Naive thymus-derived CD4-positive, alpha-beta T cell (primary cell): Measurements from ENCODE around the gene ANKS6. TPM values are rescaled to one million over a fixed set of nuclear protein-coding genes. Genes with fewer than 3 reads are reported as not detected.
A peak's percentile ranks its signal among the peaks of the same experiment; 100 is the strongest.

ENCODE experiments used
- ATAC-seq: fragments of 150-1000 bp; cut with Tn5 transposase; 2 replicates; pipeline ENCODE4 v1.10.0; 2021; ENCODE audit warnings: mild to moderate bottlenecking, moderate library complexity
- CTCF ChIA-PET: fragments of 350-600 bp; sonication (Branson Sonifier 250); formaldehyde crosslinking; loops from one replicate; lab custom pipeline; 2021; ENCODE audit warnings: antibody characterized with exemption; lab: Charles Lee
- POLR2A ChIA-PET: fragments of 350-600 bp; sonication (Branson Sonifier 250); formaldehyde crosslinking; loops from one replicate; lab custom pipeline; 2021; ENCODE audit warnings: antibody characterized with exemption, inconsistent platforms; lab: Charles Lee
- DNase-seq, 9 donors: peaks; one replicate each; pipeline versions ENCODE4 v3.0.0 to v3.0.0-alpha.2; 2020 to 2022; ENCODE audit warnings: mixed read lengths in 1 of 9
- H3K27ac ChIP-seq: one replicate; pipeline ENCODE4 v1.7.0; 2013; ENCODE audit warnings: mild to moderate bottlenecking, low read depth, low read length, moderate library complexity
- H3K27me3 ChIP-seq, 2 donors: one replicate each; pipeline ENCODE4 v1.7.0; 2013; ENCODE audit warnings: low read length in 2 of 2, mild to moderate bottlenecking in 2 of 2, moderate library complexity in 2 of 2; ENCODE audit not compliant: control insufficient read depth in 2 of 2, insufficient read depth in 2 of 2
- H3K36me3 ChIP-seq, 3 experiments: 1 replicate in 2 of 3; 2 replicates in 1 of 3; pipeline ENCODE4 v1.7.0; 2013; ENCODE audit warnings: low read length in 3 of 3, mild to moderate bottlenecking in 3 of 3, moderate library complexity in 1 of 3; ENCODE audit not compliant: insufficient read depth in 3 of 3, control insufficient read depth in 2 of 3
- H3K4me1 ChIP-seq, 2 donors: one replicate each; pipeline ENCODE4 v1.7.0; 2013; ENCODE audit warnings: low read length in 2 of 2, mild to moderate bottlenecking in 2 of 2, moderate library complexity in 1 of 2; ENCODE audit not compliant: control insufficient read depth in 2 of 2, insufficient read depth in 2 of 2
- H3K4me3 ChIP-seq: 2 replicates; pipeline ENCODE4 v1.7.0; 2013; ENCODE audit warnings: mild to moderate bottlenecking, low read length
- H3K9me3 ChIP-seq, 3 experiments: 1 replicate in 2 of 3; 2 replicates in 1 of 3; pipeline ENCODE4 v1.7.0; 2013; ENCODE audit warnings: low read length in 3 of 3; ENCODE audit not compliant: control insufficient read depth in 2 of 3
- H3K27ac Mint-ChIP-seq, 9 donors: one replicate each; pipeline ENCODE4 v1.8.0; 2020 to 2022; ENCODE audit warnings: mixed read lengths in 9 of 9, mild to moderate bottlenecking in 8 of 9, moderate library complexity in 5 of 9, inconsistent platforms in 2 of 9
- H3K27me3 Mint-ChIP-seq, 5 donors: one replicate each; pipeline ENCODE4 v1.8.0; 2021 to 2022; ENCODE audit warnings: mixed read lengths in 5 of 5, mild to moderate bottlenecking in 1 of 5
- H3K36me3 Mint-ChIP-seq, 5 donors: one replicate each; pipeline ENCODE4 v1.8.0; 2020 to 2022; ENCODE audit warnings: mixed read lengths in 5 of 5, mild to moderate bottlenecking in 3 of 5, inconsistent platforms in 1 of 5
- H3K4me1 Mint-ChIP-seq, 7 donors: one replicate each; pipeline ENCODE4 v1.8.0; 2020 to 2022; ENCODE audit warnings: mixed read lengths in 7 of 7, mild to moderate bottlenecking in 3 of 7, inconsistent platforms in 1 of 7
- H3K4me3 Mint-ChIP-seq, 10 donors: one replicate each; pipeline ENCODE4 v1.8.0; 2020 to 2022; ENCODE audit warnings: mild to moderate bottlenecking in 10 of 10, mixed read lengths in 10 of 10, moderate library complexity in 6 of 10, inconsistent platforms in 2 of 10
- H3K9me3 Mint-ChIP-seq, 11 donors: one replicate each; pipeline ENCODE4 v1.8.0; 2020 to 2022; ENCODE audit warnings: mixed read lengths in 11 of 11, mild to moderate bottlenecking in 4 of 11, inconsistent platforms in 1 of 11, moderate library complexity in 1 of 11
- intact Hi-C, 2 donors: fragments of 100-400 bp; cut with micrococcal nuclease; formaldehyde crosslinking; loops; one replicate each; pipeline ENCODE4 v1.15.1; 2023
- polyA plus RNA-seq, 2 donors: library from polyadenylated mRNA; unstranded; fragments of 300-500 nt; fragmentation: Illumina TruSeq; gene quantifications; one replicate each; pipeline ENCODE4 v1.2.3, GENCODE V29; 2021
- total RNA-seq, 6 experiments: library from RNA in 5 of 6; stranded (reverse) in 5 of 6; gene quantifications; 1 replicate in 5 of 6; 2 replicates in 1 of 6; pipeline ENCODE4 v1.2.3 and lab custom pipeline; 2021 to 2026

Gene ANKS6
- total and polyA plus RNA-seq, 7 experiments from 2014 or later: 5.0 to 18.4 (median 12.2) TPM

DNA sequence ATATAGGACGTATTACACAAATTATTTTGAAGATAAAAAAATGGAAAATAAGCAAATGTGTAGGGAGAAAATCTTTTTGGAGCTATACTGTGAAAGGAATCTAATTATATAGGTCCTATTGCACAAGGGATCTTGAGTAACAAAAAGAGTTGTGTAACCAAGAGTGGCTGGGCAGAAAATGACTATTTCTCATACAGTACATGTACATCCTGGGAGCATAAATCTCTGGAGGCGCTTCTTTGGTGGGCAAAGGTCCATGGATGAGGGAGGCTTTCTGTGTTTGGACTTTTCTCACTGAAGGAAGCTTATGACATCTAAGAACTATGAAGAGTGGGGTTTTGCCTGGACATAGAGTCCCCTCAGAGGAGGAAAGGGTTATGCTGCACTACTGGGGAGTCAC is 29.8 kb downstream of the ANKS6 start:
- no peaks in the 10 kb centered on the region for H3K4me1 Mint-ChIP-seq
- Histone ChIP-seq H3K27ac (no peak overlapping the region), H3K27me3 (no peaks in the 10 kb centered on the region), H3K9me3 (no peaks in the 10 kb centered on the region), H3K4me3 (no peak overlapping the region), H3K4me1 (no peaks in the 10 kb centered on the region), H3K36me3 (peaks cover 0 to 44% (median 0%) of the 10 kb centered on the region in 3 experiments)
- no peaks in the 10 kb centered on the region for H3K27me3 Mint-ChIP-seq
- H3K27ac Mint-ChIP-seq: no peak overlapping the region
- CTCF ChIA-PET: interaction anchor here (1.4 kb wide), 1 partner anchor 9 kb away, joined by 7 read pairs; no protein-coding TSS in a partner anchor
- intact Hi-C loops: no loop called here
- H3K9me3 Mint-ChIP-seq: peaks cover 0 to 19% (median 4%) of the 10 kb centered on the region in 11 donors
- no peak overlapping the region for H3K4me3 Mint-ChIP-seq
- H3K36me3 Mint-ChIP-seq: peaks cover 3 to 87% (median 75%) of the 10 kb centered on the region in 5 donors
- POLR2A ChIA-PET: no interaction called here
- DNase-seq: peak in 1 of 9 donors; percentile 2
- peak; percentile 26 for ATAC-seq

DNA sequence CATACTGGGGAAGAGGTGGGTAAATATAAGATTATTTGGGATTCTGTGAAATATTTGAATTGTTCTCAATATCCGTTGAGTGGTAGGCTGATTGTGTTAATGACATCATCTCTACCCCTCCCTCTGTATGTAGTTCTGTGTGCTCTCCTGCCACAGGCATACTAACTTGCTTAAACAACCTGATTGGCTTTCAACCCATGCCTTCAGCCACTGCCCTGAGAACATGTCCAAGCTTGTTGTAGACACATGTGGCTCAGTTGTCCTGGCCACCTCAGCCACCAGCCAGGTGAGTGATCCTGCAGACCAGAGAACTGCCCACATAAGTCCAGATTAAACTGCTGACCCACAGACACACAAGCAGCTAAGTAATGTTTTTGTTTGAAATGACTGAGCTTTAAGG is 31.1 kb downstream of the ANKS6 start:
- H3K27me3 ChIP-seq: no peaks in the 10 kb centered on the region
- ATAC-seq: no peak
- intact Hi-C loops: no loop called here
- POLR2A ChIA-PET: no interaction called here
- DNase-seq: peak in 1 of 9 donors; percentile 1
- Mint-ChIP-seq H3K27ac (no peak overlapping the region), H3K27me3 (no peaks in the 10 kb centered on the region), H3K9me3 (peaks cover 0 to 19% (median 4%) of the 10 kb centered on the region in 11 donors), H3K4me1 (no peaks in the 10 kb centered on the region), H3K36me3 (peaks cover 3 to 81% (median 74%) of the 10 kb centered on the region in 5 donors), H3K4me3 (no peak overlapping the region)
- no peaks in the 10 kb centered on the region for H3K9me3 ChIP-seq
- peaks cover 0 to 31% (median 0%) of the 10 kb centered on the region in 3 experiments for H3K36me3 ChIP-seq
- H3K4me1 ChIP-seq: no peaks in the 10 kb centered on the region
- no peak overlapping the region for H3K27ac ChIP-seq
- no peak overlapping the region for H3K4me3 ChIP-seq
- CTCF ChIA-PET: no interaction called here

DNA sequence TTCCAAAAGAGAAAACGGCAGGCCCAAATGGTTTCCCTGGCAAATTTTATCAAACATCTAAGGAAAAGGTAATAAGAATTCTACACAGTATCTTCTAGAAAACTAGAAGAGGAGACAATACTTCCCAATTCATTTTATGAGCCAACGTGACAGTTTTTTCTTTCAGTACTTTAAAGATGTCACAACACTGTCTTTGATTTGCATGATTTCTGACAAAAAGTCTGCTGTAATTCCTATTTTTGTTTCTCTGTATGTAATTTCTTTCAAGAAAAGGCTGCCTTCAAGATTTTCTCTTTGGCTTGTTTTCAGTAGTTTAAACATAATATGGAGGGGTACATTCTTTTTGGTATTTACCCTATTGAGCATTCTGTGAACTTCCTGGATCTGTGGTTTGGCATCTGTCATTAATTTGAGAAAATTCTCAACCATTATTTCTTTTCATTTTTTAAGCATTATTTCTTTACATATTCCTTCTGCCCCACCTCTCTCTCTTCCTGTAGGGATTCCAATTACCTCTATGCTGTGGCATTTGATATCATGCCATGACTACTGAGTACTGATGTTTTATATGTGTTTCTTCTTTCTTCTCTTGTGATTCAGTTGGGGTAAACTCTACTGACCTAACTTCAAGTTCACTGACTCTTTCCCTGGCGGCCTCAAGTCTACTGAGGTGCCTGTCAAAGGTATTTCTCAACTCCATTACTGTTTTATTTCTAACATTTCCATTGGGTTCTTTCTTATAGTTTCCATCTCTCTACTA is 32.2 kb downstream of the ANKS6 start:
- peaks cover 0 to 34% (median 0%) of the 10 kb centered on the region in 3 experiments for H3K36me3 ChIP-seq
- H3K9me3 Mint-ChIP-seq: peaks cover 0 to 23% (median 4%) of the 10 kb centered on the region in 11 donors
- no peak overlapping the region for H3K27ac ChIP-seq
- H3K36me3 Mint-ChIP-seq: peaks cover 7 to 79% (median 71%) of the 10 kb centered on the region in 5 donors
- H3K27me3 ChIP-seq: no peaks in the 10 kb centered on the region
- no peaks in the 10 kb centered on the region for H3K4me1 Mint-ChIP-seq
- H3K27ac Mint-ChIP-seq: no peak overlapping the region
- no peak overlapping the region for H3K4me3 Mint-ChIP-seq
- ChIA-PET POLR2A (no interaction called here), CTCF (no interaction called here)
- no peak for ATAC-seq
- no peaks in the 10 kb centered on the region for H3K9me3 ChIP-seq
- no peaks in the 10 kb centered on the region for H3K4me1 ChIP-seq
- no peak for DNase-seq
- H3K4me3 ChIP-seq: no peak overlapping the region
- H3K27me3 Mint-ChIP-seq: no peaks in the 10 kb centered on the region
- intact Hi-C loops: no loop called here

DNA sequence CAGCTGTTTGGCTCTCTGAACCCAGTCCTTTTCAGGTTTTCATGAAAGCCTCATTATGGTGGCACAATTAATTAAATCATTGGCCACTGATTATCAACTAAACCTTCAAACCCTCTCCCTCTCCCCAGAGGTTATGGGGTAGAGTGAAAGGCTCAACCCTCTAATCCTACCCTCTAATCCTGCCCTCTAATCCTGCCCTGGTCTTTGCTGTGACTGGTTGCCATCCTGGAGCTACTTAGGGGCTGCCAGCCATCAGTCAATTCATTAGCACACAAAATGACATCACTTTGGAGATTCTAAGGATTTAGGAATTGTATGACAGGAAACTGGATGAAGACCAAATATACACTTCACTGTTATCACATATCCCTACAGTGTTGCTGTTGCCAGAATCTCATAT is 36.1 kb downstream of the ANKS6 start:
- Mint-ChIP-seq H3K4me3 (no peak overlapping the region), H3K36me3 (peaks cover 10 to 82% (median 71%) of the 10 kb centered on the region in 5 donors), H3K27me3 (no peaks in the 10 kb centered on the region), H3K27ac (no peak overlapping the region), H3K9me3 (peaks cover 0 to 27% (median 5%) of the 10 kb centered on the region in 11 donors), H3K4me1 (no peaks in the 10 kb centered on the region)
- DNase-seq (no peak), ATAC-seq (no peak)
- Histone ChIP-seq H3K27me3 (no peaks in the 10 kb centered on the region), H3K4me3 (no peak overlapping the region), H3K27ac (no peak overlapping the region), H3K36me3 (peaks cover 0 to 22% (median 0%) of the 10 kb centered on the region in 3 experiments), H3K9me3 (no peaks in the 10 kb centered on the region), H3K4me1 (no peaks in the 10 kb centered on the region)
- CTCF ChIA-PET: no interaction called here
- POLR2A ChIA-PET: no interaction called here
- intact Hi-C loops: no loop called here

DNA sequence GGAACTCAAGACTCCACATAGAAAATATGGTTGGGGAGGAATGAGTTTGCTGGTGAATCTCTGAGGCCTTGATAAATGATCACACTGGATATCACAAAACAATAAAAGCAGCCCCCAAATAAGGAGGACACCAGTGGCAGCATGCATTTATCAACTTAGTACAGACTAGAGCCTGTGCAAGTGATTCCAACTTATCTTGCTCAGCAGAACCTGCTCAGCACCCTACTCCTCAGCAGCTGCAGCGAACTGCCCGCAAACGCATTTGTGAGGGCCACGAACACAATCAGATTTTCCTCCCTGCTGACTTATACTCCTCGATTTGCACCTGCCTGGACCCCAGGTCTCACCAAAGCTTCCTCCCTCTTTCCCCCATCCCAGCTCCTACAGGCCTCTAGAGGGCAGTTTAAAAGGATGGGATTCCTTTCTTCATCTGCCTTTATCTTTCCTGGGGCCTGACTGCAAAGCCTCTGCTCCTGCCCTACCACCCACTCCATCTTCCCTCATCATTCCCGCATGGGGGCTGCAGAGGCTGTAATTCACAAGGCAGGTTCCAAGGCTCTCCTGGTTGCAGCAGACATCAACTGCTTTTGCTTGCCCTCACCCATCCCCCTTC is 41.2 kb downstream of the ANKS6 start:
- no peak overlapping the region for H3K27ac ChIP-seq
- peaks cover 0 to 63% (median 0%) of the 10 kb centered on the region in 3 experiments for H3K36me3 ChIP-seq
- no peak overlapping the region for H3K4me3 ChIP-seq
- no peaks in the 10 kb centered on the region for H3K4me1 Mint-ChIP-seq
- H3K27me3 Mint-ChIP-seq: no peaks in the 10 kb centered on the region
- ChIA-PET CTCF (no interaction called here), POLR2A (no interaction called here)
- no peak overlapping the region for H3K4me3 Mint-ChIP-seq
- intact Hi-C loops: no loop called here
- peaks cover 0 to 13% (median 3%) of the 10 kb centered on the region in 11 donors for H3K9me3 Mint-ChIP-seq
- DNase-seq (no peak), ATAC-seq (no peak)
- no peaks in the 10 kb centered on the region for H3K9me3 ChIP-seq
- no peaks in the 10 kb centered on the region for H3K4me1 ChIP-seq
- H3K27me3 ChIP-seq: no peaks in the 10 kb centered on the region
- peaks cover 7 to 85% (median 66%) of the 10 kb centered on the region in 5 donors for H3K36me3 Mint-ChIP-seq
- no peak overlapping the region for H3K27ac Mint-ChIP-seq

DNA sequence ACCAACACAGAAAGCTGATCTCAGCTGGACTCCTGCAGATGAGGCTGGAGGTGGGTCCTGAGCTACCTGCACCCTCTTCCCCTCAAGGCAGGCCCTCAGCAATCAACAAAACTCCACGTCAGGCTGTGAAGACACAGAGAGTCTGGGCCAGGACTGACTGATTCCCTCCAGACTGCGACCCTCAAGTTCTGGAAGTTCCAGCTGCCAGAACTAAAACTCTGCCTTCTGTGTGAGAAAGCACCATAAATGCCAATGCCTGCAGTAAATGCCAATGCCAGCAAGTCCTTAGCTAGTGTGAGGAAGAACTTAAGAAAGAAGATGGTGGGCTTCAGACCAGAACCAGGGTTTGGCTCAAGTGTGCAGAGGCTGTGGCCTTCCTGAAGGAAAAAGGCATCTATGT is 45.1 kb downstream of the ANKS6 start:
- POLR2A ChIA-PET: no interaction called here
- CTCF ChIA-PET: no interaction called here
- intact Hi-C loops: no loop called here
- Mint-ChIP-seq H3K4me3 (no peak overlapping the region), H3K27ac (no peak overlapping the region), H3K4me1 (no peaks in the 10 kb centered on the region), H3K9me3 (peaks cover 0 to 4% (median 0%) of the 10 kb centered on the region in 11 donors), H3K36me3 (peaks cover 0 to 83% (median 56%) of the 10 kb centered on the region in 5 donors), H3K27me3 (no peaks in the 10 kb centered on the region)
- H3K36me3 ChIP-seq: peaks cover 0 to 79% (median 0%) of the 10 kb centered on the region in 3 experiments
- no peaks in the 10 kb centered on the region for H3K4me1 ChIP-seq
- no peak overlapping the region for H3K27ac ChIP-seq
- ATAC-seq (no peak), DNase-seq (no peak)
- H3K9me3 ChIP-seq: no peaks in the 10 kb centered on the region
- no peak overlapping the region for H3K4me3 ChIP-seq
- H3K27me3 ChIP-seq: no peaks in the 10 kb centered on the region
